Germinal center (tissue), 1 donor: ENCODE results near the gene TNRC18.
"Not testable (repeated sequence)": the region's sequence is repeated elsewhere in the genome, so short reads cannot be mapped to it uniquely, and the experiment has no call there.

Experiments
- DNase-seq: peaks from one replicate; pipeline ENCODE4 v3.0.0; 2012; ENCODE audit warnings: mixed read lengths, low spot score

TNRC18 gene

GRCh38 chr7:5291301-5291700 is 132.3 kb downstream of the TNRC18 start:
- no peak for DNase-seq

- no peak for DNase-seq
Measured at GRCh38 chr7:5289355-5289754, 134.3 kb downstream of the TNRC18 start.

- DNase-seq, result not testable (repeated sequence)
Measured at GRCh38 chr7:5288560-5288959, 135.1 kb downstream of the TNRC18 start.

DNA sequence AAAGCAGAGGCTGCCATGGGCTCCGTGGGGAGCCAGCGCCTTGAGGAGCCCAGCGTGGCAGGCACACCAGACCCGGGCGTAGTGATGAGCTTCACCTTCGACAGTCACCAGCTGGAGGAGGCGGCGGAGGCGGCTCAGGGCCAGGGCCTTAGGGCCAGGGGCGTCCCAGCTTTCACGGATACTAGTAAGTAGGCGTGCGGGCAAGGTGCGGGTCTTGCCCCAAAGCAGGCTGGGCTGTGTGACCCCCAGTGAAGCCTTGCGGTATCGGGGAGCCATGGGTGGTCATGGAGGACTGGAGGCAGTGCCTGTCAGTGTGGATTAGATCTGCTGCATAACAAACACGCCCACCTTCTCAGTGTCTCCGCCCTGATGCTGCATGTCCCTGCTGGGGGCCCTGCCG is 135.8 kb downstream of the TNRC18 start:
- no peak for DNase-seq

- DNase-seq, result not testable (repeated sequence)
Measured at GRCh38 chr7:5287373-5287772, 136.3 kb downstream of the TNRC18 start.

- DNase-seq, result no peak
Measured at GRCh38 chr7:5286933-5287332, 136.7 kb downstream of the TNRC18 start.

GRCh38 chr7:5284304-5285281 is 139.0 kb downstream of the TNRC18 start:
- DNase-seq, result peak; percentile 41

GRCh38 chr7:5283421-5284303 is 140.0 kb downstream of the TNRC18 start:
- DNase-seq, result no peak

- DNase-seq, result no peak
Measured at GRCh38 chr7:5282543-5283316, 140.9 kb downstream of the TNRC18 start, which contains the start of gene SLC29A4. Gene SLC29A4 (plus strand): TSS chr7:5282943. CDS start chr7:5287817, 4,874 bp downstream.

GRCh38 chr7:5281598-5282500 is 141.8 kb downstream of the TNRC18 start:
- DNase-seq, result not testable (repeated sequence)

DNA sequence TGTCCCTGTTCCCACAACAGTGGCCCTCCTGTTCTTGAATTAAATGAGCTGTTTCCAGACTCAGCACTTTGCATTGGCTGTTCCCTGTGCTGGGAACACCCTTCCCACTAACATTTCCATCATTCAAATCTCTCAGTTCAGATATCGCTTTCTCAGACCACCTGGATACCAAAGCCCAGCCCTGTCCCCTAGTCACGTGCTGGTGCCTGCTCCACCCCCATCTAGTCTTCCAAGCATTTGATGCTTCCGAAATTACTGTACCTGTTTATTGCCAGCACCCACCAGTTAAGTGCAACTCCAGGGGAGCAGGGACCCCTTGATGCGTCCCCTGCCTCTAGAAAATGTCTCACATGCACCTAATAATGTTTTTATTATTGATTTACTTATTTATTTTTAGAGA is 143.9 kb downstream of the TNRC18 start:
- DNase-seq, result no peak

DNA sequence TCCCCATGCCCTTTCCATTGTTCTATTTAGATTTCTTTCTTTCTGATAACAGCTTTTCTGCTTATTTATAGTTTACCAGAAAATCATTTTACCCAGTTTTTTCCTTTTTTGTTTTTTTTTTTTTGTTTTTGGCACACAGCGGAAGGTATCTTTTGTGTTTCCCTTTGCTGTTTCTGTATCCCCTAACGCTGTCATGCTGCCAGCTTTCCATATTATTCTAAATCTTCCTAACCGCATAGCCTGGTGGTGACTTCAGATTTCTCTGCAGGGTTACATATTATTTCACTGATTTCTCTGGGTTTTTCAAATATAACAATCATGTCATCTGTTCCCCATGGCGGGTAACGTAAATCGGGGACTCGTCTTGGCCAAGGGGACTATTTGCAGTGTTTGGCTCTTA is 144.9 kb downstream of the TNRC18 start:
- no peak for DNase-seq

- DNase-seq, result no peak
Measured at GRCh38 chr7:5276611-5277010, 147.0 kb downstream of the TNRC18 start.

DNA sequence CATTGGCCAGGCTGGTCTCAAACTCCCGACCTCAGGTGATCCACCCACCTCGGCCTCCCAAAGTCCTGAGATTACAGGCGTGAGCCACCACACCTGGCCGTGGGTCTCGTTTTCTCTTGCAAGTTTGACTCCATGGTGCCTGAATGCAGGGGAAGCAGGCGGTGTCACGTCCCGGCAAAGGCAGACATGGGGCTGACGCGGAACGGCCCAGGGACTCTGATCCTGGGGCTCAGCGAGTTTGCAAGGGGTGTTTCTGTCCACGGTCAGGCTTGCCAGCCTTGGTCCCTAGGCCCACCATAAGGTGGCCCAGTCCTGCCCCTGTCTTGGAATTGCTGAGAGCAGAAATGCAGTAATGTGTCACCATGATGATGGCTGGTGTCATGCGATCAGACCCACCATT is 147.5 kb downstream of the TNRC18 start:
- not testable (repeated sequence) for DNase-seq

- not testable (repeated sequence) for DNase-seq
Measured at GRCh38 chr7:5275510-5275909, 148.1 kb downstream of the TNRC18 start.

- DNase-seq, result not testable (repeated sequence)
Measured at GRCh38 chr7:5274985-5275431, 148.6 kb downstream of the TNRC18 start.

- no peak for DNase-seq
Measured at GRCh38 chr7:5274441-5274840, 149.2 kb downstream of the TNRC18 start.

DNA sequence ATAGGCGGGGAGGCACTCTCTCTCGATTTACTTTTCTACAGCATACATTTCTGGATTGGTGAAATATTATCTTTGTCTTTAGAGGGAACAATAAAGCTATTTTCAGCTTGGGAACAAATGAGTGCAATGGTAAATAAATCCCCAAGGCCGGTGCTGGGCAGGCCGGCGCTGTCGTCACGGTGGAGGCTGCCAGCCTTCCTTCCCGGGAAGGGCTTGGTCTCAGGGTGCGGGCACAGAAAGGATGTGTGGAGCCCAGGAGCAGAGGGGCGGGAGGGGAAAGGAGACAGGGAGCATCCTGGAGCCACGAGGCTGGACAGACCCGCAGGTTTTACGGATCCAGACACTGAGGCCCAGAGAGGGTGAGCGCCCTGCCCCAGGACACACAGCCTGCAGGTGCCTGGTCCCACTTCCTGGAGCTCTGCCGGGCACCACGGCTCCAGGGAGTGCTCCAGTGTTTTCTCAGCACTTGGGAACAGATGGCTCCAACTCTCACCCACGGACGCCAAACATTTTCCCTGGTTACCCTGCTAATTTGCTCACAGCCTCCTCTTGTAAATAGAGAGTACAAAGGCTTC is 149.7 kb downstream of the TNRC18 start:
- not testable (repeated sequence) for DNase-seq

GRCh38 chr7:5270788-5271187 is 152.8 kb downstream of the TNRC18 start:
- DNase-seq, result no peak

DNA sequence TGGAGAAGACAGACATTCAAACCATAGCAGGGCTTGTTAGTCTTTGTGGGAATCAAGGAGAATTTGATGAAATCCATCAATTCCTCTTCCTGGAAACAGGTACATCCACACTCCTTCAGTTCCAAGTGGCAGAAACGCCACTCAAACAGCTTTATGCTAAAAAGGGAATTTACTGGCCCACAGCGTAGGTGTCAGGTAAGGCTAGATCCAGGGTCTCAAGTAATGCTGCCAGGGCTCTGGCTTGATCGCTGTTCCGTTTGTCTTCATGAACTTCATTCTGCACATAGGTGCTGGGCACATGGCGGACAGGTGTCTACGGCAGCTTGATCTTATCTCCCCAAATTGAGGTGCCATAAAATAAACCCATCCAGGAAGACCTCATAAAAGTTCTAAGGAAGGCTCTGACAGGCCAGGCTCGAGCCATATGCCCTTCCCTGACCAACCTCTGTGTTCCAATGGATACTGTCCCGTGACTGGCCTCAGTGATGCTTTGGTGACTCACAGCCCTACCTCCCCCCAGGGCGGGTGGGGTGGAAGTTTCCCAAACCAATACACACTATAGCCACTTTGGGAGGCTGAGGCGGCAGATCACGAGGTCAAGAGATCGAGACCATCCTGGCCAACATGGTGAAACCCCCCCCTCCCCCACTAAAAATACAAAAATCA is 153.5 kb downstream of the TNRC18 start:
- not testable (repeated sequence) for DNase-seq
